H1 (cell line): ENCODE measurements around the gene MYH9. TPM values are rescaled to one million over a fixed set of nuclear protein-coding genes. Genes with fewer than 3 reads are reported as not detected.

Experiments
- CTCF ChIA-PET: fragments of 300-600 bp; sonication (Branson Sonifier 250); formaldehyde crosslinking; loops from one replicate; lab custom pipeline; 2021; ENCODE audit not compliant: partially characterized antibody; lab: Charles Lee
- POLR2A ChIA-PET: fragments of 300-600 bp; sonication (Branson Sonifier 250); formaldehyde crosslinking; loops from one replicate; lab custom pipeline; 2021; ENCODE audit warnings: inconsistent platforms; ENCODE audit not compliant: partially characterized antibody; lab: Charles Lee
- DNase-seq, 2 experiments: peaks; one replicate each; pipeline versions ENCODE4 v3.0.0 to v3.0.0-alpha.2; 2010 to 2022; ENCODE audit warnings: low spot score in 2 of 2, low read depth in 1 of 2, mixed read lengths in 1 of 2
- FAIRE-seq: peaks from 2 replicates; lab custom pipeline; 2011; peaks lifted over from hg19 to GRCh38; lab: Jason Lieb, UNC
- H2AFZ ChIP-seq: 2 replicates; pipeline ENCODE4 v1.8.1; 2012; ENCODE audit warnings: low read length, inconsistent platforms
- H2AK5ac ChIP-seq: 2 replicates; pipeline ENCODE4 v1.6.1; 2013; ENCODE audit warnings: low read depth, low read length
- H2BK120ac ChIP-seq: replicated peaks from 2 replicates; pipeline ENCODE3; 2013; ENCODE audit warnings: low read depth, low read length, inconsistent platforms
- H2BK12ac ChIP-seq: 2 replicates; pipeline ENCODE4 v1.6.1; 2013; ENCODE audit warnings: low read depth, low read length
- H2BK15ac ChIP-seq: 2 replicates; pipeline ENCODE4 v1.6.1; 2013; ENCODE audit warnings: low read length
- H2BK20ac ChIP-seq: 2 replicates; pipeline ENCODE4 v1.6.1; 2013; ENCODE audit warnings: low read length
- H2BK5ac ChIP-seq: 2 replicates; pipeline ENCODE4 v1.6.1; 2013; ENCODE audit warnings: low read depth, low read length
- H3K14ac ChIP-seq: 2 replicates; pipeline ENCODE4 v1.6.1; 2013; ENCODE audit warnings: inconsistent platforms; ENCODE audit not compliant: insufficient read length
- H3K18ac ChIP-seq: 2 replicates; pipeline ENCODE4 v1.6.1; 2013; ENCODE audit warnings: low read length; ENCODE audit errors: extremely low read depth
- H3K23ac ChIP-seq: 2 replicates; pipeline ENCODE4 v1.6.1; 2013; ENCODE audit warnings: inconsistent platforms; ENCODE audit not compliant: insufficient read length
- H3K23me2 ChIP-seq: 2 replicates; pipeline ENCODE4 v1.6.1; 2013; ENCODE audit warnings: low read depth, low read length
- H3K27ac ChIP-seq: 2 replicates; pipeline ENCODE4 v1.6.1; 2011; ENCODE audit warnings: low read depth, low read length, inconsistent platforms
- H3K27me3 ChIP-seq, 4 experiments: replicated peaks in 1 of 4; 1 replicate in 1 of 4; 2 replicates in 3 of 4; pipeline versions ENCODE4 v1.6.1 to v1.8.1; 2011 to 2013; ENCODE audit warnings: low read length in 3 of 4, mild to moderate bottlenecking in 3 of 4, inconsistent platforms in 2 of 4, mixed read lengths in 2 of 4, moderate library complexity in 1 of 4; ENCODE audit not compliant: control insufficient read depth in 3 of 4, insufficient read depth in 3 of 4; ENCODE audit errors: extremely low read depth in 1 of 4
- H3K36me3 ChIP-seq, 4 experiments: 2 replicates each; pipeline versions ENCODE4 v1.6.1 to v1.8.1; 2011 to 2013; ENCODE audit warnings: mild to moderate bottlenecking in 4 of 4, low read length in 3 of 4, moderate library complexity in 2 of 4, control low read depth in 1 of 4, inconsistent platforms in 1 of 4; ENCODE audit not compliant: insufficient read depth in 4 of 4, control insufficient read depth in 2 of 4
- H3K4ac ChIP-seq: replicated peaks from 2 replicates; pipeline ENCODE3; 2013; ENCODE audit warnings: low read length, low read depth, mixed read lengths, inconsistent platforms; ENCODE audit not compliant: insufficient read length
- H3K4me1 ChIP-seq, 4 experiments: replicated peaks in 1 of 4; 1 replicate in 1 of 4; 2 replicates in 3 of 4; pipeline versions ENCODE4 v1.6.1 to v1.8.1; 2011 to 2013; ENCODE audit warnings: low read length in 3 of 4, inconsistent platforms in 2 of 4, mixed read lengths in 1 of 4; ENCODE audit not compliant: insufficient read depth in 4 of 4, control insufficient read depth in 3 of 4
- H3K4me2 ChIP-seq, 2 experiments: 2 replicates each; pipeline versions ENCODE4 v1.6.1 to v1.8.1; 2011 to 2013; ENCODE audit warnings: low read depth in 2 of 2, low read length in 2 of 2, control low read depth in 1 of 2, inconsistent platforms in 1 of 2, mild to moderate bottlenecking in 1 of 2; ENCODE audit not compliant: insufficient read depth in 1 of 2
- H3K4me3 ChIP-seq, 4 experiments: fragments of 200-600, 300-600 bp in 1 of 4; sonication (generic), shearing (Covaris generic), sonication (Bioruptor Twin) in 1 of 4; 2 replicates each; pipeline versions ENCODE4 v1.5.1 to v1.8.1; 2011 to 2016; ENCODE audit warnings: low read length in 4 of 4, low read depth in 3 of 4, control low read depth in 2 of 4, inconsistent platforms in 2 of 4, mild to moderate bottlenecking in 2 of 4, mixed read lengths in 1 of 4, moderate library complexity in 1 of 4; ENCODE audit not compliant: insufficient read depth in 2 of 4; ENCODE audit errors: extremely low read depth in 1 of 4
- H3K56ac ChIP-seq: replicated peaks from 2 replicates; pipeline ENCODE3; 2013; ENCODE audit warnings: low read depth, mild to moderate bottlenecking, mixed read lengths, low read length, inconsistent platforms; ENCODE audit not compliant: insufficient read length
- H3K79me1 ChIP-seq: 2 replicates; pipeline ENCODE4 v1.6.1; 2013; ENCODE audit warnings: low read depth, low read length, control low read depth
- H3K79me2 ChIP-seq, 2 experiments: 2 replicates each; pipeline versions ENCODE4 v1.6.1 to v1.8.1; 2012 to 2013; ENCODE audit warnings: low read length in 2 of 2, mild to moderate bottlenecking in 2 of 2, inconsistent platforms in 1 of 2; ENCODE audit not compliant: insufficient read depth in 2 of 2, control insufficient read depth in 1 of 2
- H3K9ac ChIP-seq, 4 experiments: replicated peaks in 1 of 4; 1 replicate in 1 of 4; 2 replicates in 3 of 4; pipeline versions ENCODE4 v1.6.1 to v1.8.1; 2011 to 2013; ENCODE audit warnings: low read depth in 3 of 4, low read length in 3 of 4, control low read depth in 2 of 4, mild to moderate bottlenecking in 2 of 4, moderate library complexity in 2 of 4, inconsistent platforms in 1 of 4; ENCODE audit errors: extremely low read depth in 1 of 4
- H3K9me3 ChIP-seq, 2 experiments: 2 replicates each; pipeline versions ENCODE4 v1.6.1 to v1.8.1; 2012 to 2013; ENCODE audit warnings: mild to moderate bottlenecking in 2 of 2, moderate library complexity in 2 of 2, control low read depth in 1 of 2, inconsistent platforms in 1 of 2, low read depth in 1 of 2, low read length in 1 of 2, mixed read lengths in 1 of 2; ENCODE audit not compliant: insufficient read depth in 2 of 2
- H4K20me1 ChIP-seq, 2 experiments: replicated peaks in 1 of 2; 2 replicates each; pipeline versions ENCODE3 to v1.8.1; 2011 to 2013; ENCODE audit warnings: inconsistent platforms in 2 of 2, low read length in 2 of 2, mild to moderate bottlenecking in 1 of 2; ENCODE audit not compliant: insufficient read depth in 2 of 2, control insufficient read depth in 1 of 2
- H4K5ac ChIP-seq: 2 replicates; pipeline ENCODE4 v1.6.1; 2013; ENCODE audit warnings: low read length, low read depth, mixed read lengths, inconsistent platforms; ENCODE audit not compliant: insufficient read length
- H4K8ac ChIP-seq: 2 replicates; pipeline ENCODE4 v1.8.0; 2013; ENCODE audit warnings: mild to moderate bottlenecking, moderate library complexity, low read length, inconsistent platforms; ENCODE audit not compliant: insufficient read depth; ENCODE audit errors: extremely low read depth
- H4K91ac ChIP-seq: replicated peaks from 2 replicates; pipeline ENCODE3; 2013; ENCODE audit warnings: low read length, mixed read lengths, inconsistent platforms; ENCODE audit not compliant: insufficient read length
- ASH2L ChIP-seq: fragments of 200-600, 300-600 bp; sonication (generic); IDR thresholded peaks from one replicate; pipeline ENCODE4 v1.7.1; 2017; ENCODE audit warnings: low read length
- CBX5 ChIP-seq: fragments of 300-800, 300-1000 bp; sonication (generic); IDR thresholded peaks from 2 replicates; pipeline ENCODE4 v1.7.1; 2016; ENCODE audit warnings: antibody characterized with exemption, low read length, low read depth
- CHD1 ChIP-seq: IDR thresholded peaks from 2 replicates; pipeline ENCODE4 v1.6.1; 2012; ENCODE audit warnings: low read depth, low read length, improper control_type of control experiment
- EZH2 ChIP-seq: fragments of 200-600 bp; sonication (generic); IDR thresholded peaks from 2 replicates; pipeline ENCODE4 v1.7.1; 2012; ENCODE audit warnings: low read depth, mild to moderate bottlenecking, moderate library complexity, low read length, inconsistent platforms; ENCODE audit not compliant: severe bottlenecking
- FOSL1 ChIP-seq: IDR thresholded peaks from 2 replicates; pipeline ENCODE4 v1.6.1; 2011; ENCODE audit warnings: mild to moderate bottlenecking, low read depth, low read length, moderate library complexity; ENCODE audit not compliant: insufficient read depth
- HDAC6 ChIP-seq: IDR thresholded peaks from one replicate; pipeline ENCODE4 v1.7.1; 2012; ENCODE audit warnings: low read depth, mild to moderate bottlenecking, inconsistent platforms, low read length, moderate library complexity
- KDM4A ChIP-seq: IDR thresholded peaks from one replicate; pipeline ENCODE4 v1.7.1; 2012; ENCODE audit warnings: low read depth, mild to moderate bottlenecking, moderate library complexity, low read length, inconsistent platforms; ENCODE audit not compliant: severe bottlenecking
- NANOG ChIP-seq: IDR thresholded peaks from 2 replicates; pipeline ENCODE4 v1.6.1; 2011; ENCODE audit warnings: low read length, low read depth, mild to moderate bottlenecking, inconsistent platforms; ENCODE audit not compliant: insufficient read depth, poor library complexity, severe bottlenecking
- PHF8 ChIP-seq: fragments of 200-600 bp; sonication (generic); conservative IDR thresholded peaks from 2 replicates; pipeline ENCODE4 v1.7.1; 2012; ENCODE audit warnings: low read depth, mild to moderate bottlenecking, inconsistent platforms, low read length, moderate library complexity
- POU5F1 ChIP-seq: IDR thresholded peaks from 2 replicates; pipeline ENCODE4 v1.6.1; 2011; ENCODE audit warnings: low read depth, mild to moderate bottlenecking, low read length, moderate library complexity
- YY1 ChIP-seq: IDR thresholded peaks from 2 replicates; pipeline ENCODE4 v1.6.1; 2011; ENCODE audit warnings: low read depth, mild to moderate bottlenecking, low read length
- ZNF274 ChIP-seq: IDR thresholded peaks from 2 replicates; pipeline ENCODE4 v1.7.0; 2012; ENCODE audit warnings: low read length, borderline replicate concordance; ENCODE audit errors: extremely low read depth
- WGBS, 2 experiments: shearing (Covaris generic) in 1 of 2; methylation state at CpG; one replicate each; pipeline versions ENCODE4 v1.1.6 to v1.1.7; 2013 to 2015; ENCODE audit warnings: low lambda C conversion rate in 2 of 2, mixed read lengths in 2 of 2, inconsistent platforms in 1 of 2, low coverage in 1 of 2, missing lambda C conversion rate in 1 of 2; ENCODE audit not compliant: insufficient replicate concordance in 2 of 2, insufficient coverage in 1 of 2, insufficient read length in 1 of 2; ENCODE audit errors: extremely low coverage in 1 of 2, missing lambda C conversion rate in 1 of 2; 5-methylcytosine and 5-hydroxymethylcytosine counted together
- polyA plus RNA-seq, 7 experiments: library from polyadenylated mRNA; depleted of rRNA in 3 of 7; stranded (reverse) in 5 of 7; unstranded in 2 of 7; fragments of >200 nt in 5 of 7; fragments of 200-250 nt in 2 of 7; gene quantifications; 1 replicate in 5 of 7; 2 replicates in 1 of 7; 4 replicates in 1 of 7; pipeline versions ENCODE4 v1.2.1 to v1.2.3, GENCODE V29; 2011 to 2013; ENCODE audit warnings: missing spikeins in 2 of 7, mixed read lengths in 2 of 7
- total RNA-seq: library from RNA; stranded (reverse); fragmentation: NEBNext Ultra II Directional; extraction: Animal tissue kit (Norgen Biotek cat#: 25700); gene quantifications from 2 replicates; pipeline ENCODE4 v1.2.1, GENCODE V29; 2021
- TF ChIP-seq, protein P1 (sequence below): IDR thresholded peaks from 2 replicates; pipeline ENCODE4 v1.6.1; 2011; ENCODE audit warnings: low read length, improper control_type of control experiment

Gene MYH9
- total and polyA plus RNA-seq, 2 of the 8 experiments (the other 6 are each of a cell fraction or from before 2014, with no cell fraction given), result 24.9 to 322 TPM

DNA sequence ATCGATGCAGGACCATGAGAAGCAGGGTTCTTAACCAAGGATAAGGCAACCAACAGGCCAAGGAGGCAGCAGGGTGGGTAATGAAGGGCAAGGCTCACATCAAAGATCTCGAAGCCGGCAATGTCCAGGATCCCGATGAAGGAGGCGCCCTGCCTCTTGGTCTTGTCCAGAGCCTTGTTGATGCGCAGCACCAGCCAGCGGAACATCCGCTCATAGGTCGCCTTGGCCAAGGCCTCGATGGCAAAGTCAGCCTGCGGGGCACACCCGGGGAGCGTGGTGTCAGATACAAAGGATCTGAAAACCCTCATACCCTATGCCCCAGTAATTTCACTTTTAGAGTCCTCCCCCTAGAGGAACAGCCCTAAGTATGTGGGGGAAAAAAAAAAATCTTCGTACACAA, 71.3 kb downstream of the MYH9 start:
- peaks cover 2% of the 10 kb centered on the region; the same call in 1 of the 2 replicates for H3K79me1 ChIP-seq
- H3K4me3 ChIP-seq, result no peak overlapping the region
- H4K91ac ChIP-seq, result no peak overlapping the region
- peaks cover 7 to 12% of the 10 kb centered on the region in 2 experiments for H4K20me1 ChIP-seq
- no peak overlapping the region for H3K23ac ChIP-seq
- H3K27me3 ChIP-seq, result no peaks in the 10 kb centered on the region
- H2BK20ac ChIP-seq, result no peak overlapping the region
- ChIA-PET CTCF (interaction anchor here (0.8 to 6.3 kb wide), 6 partner anchors 8 to 154 kb away, joined by 3 to 25 read pairs (median 4); no protein-coding TSS in a partner anchor), POLR2A (interaction anchor here (1.2 to 1.3 kb wide), 2 partner anchors 8 to 16 kb away, joined by 3 to 6 read pairs; no protein-coding TSS in a partner anchor)
- H3K56ac ChIP-seq, result no peak overlapping the region
- H3K9ac ChIP-seq, result no peak overlapping the region
- H3K4ac ChIP-seq, result no peak overlapping the region
- no peak overlapping the region for H2BK5ac ChIP-seq
- no peak overlapping the region for H3K27ac ChIP-seq
- H2AFZ ChIP-seq, result no peak overlapping the region
- DNase-seq, result no peak
- peaks cover 43 to 79% (median 69%) of the 10 kb centered on the region in 4 experiments for H3K36me3 ChIP-seq
- no peak overlapping the region for H3K14ac ChIP-seq
- no peaks in the 10 kb centered on the region for H3K23me2 ChIP-seq
- no peaks in the 10 kb centered on the region for H3K4me1 ChIP-seq
- H3K4me2 ChIP-seq, result no peak overlapping the region
- no peak for FAIRE-seq
- H2BK15ac ChIP-seq, result no peak overlapping the region
- no peak overlapping the region for H2AK5ac ChIP-seq
- H2BK120ac ChIP-seq, result no peak overlapping the region
- H2BK12ac ChIP-seq, result no peak overlapping the region
- 94% methylated on average over 14 of the region's 14 CpGs; no CpG with 5 or more reads in 1 of the 2 experiments for WGBS, 2 experiments
- no peak overlapping the region for H3K18ac ChIP-seq
- H3K9me3 ChIP-seq, result no peaks in the 10 kb centered on the region
- no peak overlapping the region for H4K5ac ChIP-seq
- H3K79me2 ChIP-seq, result no peaks in the 10 kb centered on the region
- H4K8ac ChIP-seq, result no peak overlapping the region; the same call in 1 of the 2 replicates
- TF ChIP-seq PHF8, result no peak
- TF ChIP-seq YY1, result no peak
- TF ChIP-seq NANOG, result no peak
- TF ChIP-seq CHD1, result no peak
- no peak for TF ChIP-seq ZNF274
- no peak for TF ChIP-seq EZH2
- no peak for TF ChIP-seq ASH2L
- no peak for TF ChIP-seq HDAC6
- TF ChIP-seq FOSL1, result no peak
- TF ChIP-seq, protein P1, sequence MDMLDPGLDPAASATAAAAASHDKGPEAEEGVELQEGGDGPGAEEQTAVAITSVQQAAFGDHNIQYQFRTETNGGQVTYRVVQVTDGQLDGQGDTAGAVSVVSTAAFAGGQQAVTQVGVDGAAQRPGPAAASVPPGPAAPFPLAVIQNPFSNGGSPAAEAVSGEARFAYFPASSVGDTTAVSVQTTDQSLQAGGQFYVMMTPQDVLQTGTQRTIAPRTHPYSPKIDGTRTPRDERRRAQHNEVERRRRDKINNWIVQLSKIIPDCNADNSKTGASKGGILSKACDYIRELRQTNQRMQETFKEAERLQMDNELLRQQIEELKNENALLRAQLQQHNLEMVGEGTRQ, result no peak
- no peak for TF ChIP-seq KDM4A
- no peak for TF ChIP-seq CBX5
- TF ChIP-seq POU5F1, result no peak
